ENCODE results near the gene PDLIM1. TPM values are rescaled to one million over a fixed set of nuclear protein-coding genes. Genes with fewer than 3 reads are reported as not detected.
A peak's percentile ranks its signal among the peaks of the same experiment; 100 is the strongest.

The PDLIM1 gene
- total RNA-seq, 2 donors from 2014 or later = 109 to 140 TPM

DNA sequence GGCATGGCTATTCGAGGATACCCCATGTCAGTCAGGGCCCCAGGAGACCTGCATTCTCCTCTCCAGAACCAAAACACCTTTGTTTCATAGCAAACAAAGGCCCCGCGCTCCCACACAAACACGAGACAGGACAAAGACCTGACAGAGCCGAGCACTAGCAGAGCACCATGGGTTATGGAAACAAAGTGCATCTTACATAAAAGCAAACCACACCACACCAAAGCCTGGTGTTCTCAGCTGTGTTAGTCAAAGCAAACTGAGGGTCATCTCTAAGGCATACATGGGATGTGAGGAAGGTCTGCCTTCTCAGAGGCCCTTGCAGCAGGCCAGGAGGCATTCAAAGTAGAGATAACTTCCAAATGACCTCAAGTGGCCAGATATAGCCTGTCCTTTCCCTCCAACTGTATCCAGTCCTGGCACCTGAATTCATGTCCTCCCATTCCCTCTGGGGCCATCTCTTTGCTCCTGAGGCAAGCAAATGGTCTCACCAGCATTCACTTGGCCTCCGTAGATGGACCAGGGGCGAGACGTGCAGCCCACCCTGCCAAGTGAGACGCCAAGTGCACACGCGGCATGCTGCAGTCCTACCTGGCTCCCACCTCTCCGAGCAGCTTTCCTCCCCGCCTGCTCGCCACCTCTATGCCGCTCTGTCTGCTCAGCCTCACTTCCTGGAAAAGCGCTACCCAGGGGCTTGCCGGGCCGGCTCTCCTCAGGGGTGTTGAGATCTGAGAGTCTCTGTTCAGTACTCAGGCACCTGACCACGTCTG is 45.3 kb upstream of the PDLIM1 start:
- peaks cover 33 to 87% of the 10 kb centered on the region in 2 donors for H3K4me1 ChIP-seq (ENCODE audit: control insufficient read depth in 1 of 2, low read depth in 2 of 2)
- no peaks in the 10 kb centered on the region for H3K27me3 ChIP-seq (replicated peaks; ENCODE audit: insufficient read depth)
- H3K4me3 ChIP-seq = no peak overlapping the region
- H3K27ac ChIP-seq = peak overlapping the region; percentile 97
- H3K9me3 ChIP-seq = no peaks in the 10 kb centered on the region
- DNase-seq (ENCODE audit: low spot score) (no peak), ATAC-seq (ENCODE audit: insufficient number of reproducible peaks, low FRiP score, low read depth) (no peak)
- H3K36me3 ChIP-seq = peaks cover 86% of the 10 kb centered on the region
- TF ChIP-seq, protein P1, sequence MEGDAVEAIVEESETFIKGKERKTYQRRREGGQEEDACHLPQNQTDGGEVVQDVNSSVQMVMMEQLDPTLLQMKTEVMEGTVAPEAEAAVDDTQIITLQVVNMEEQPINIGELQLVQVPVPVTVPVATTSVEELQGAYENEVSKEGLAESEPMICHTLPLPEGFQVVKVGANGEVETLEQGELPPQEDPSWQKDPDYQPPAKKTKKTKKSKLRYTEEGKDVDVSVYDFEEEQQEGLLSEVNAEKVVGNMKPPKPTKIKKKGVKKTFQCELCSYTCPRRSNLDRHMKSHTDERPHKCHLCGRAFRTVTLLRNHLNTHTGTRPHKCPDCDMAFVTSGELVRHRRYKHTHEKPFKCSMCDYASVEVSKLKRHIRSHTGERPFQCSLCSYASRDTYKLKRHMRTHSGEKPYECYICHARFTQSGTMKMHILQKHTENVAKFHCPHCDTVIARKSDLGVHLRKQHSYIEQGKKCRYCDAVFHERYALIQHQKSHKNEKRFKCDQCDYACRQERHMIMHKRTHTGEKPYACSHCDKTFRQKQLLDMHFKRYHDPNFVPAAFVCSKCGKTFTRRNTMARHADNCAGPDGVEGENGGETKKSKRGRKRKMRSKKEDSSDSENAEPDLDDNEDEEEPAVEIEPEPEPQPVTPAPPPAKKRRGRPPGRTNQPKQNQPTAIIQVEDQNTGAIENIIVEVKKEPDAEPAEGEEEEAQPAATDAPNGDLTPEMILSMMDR (IDR thresholded peaks at IDR 0.05) = no peak

- H3K4me3 ChIP-seq = peak overlapping the region; percentile 2
- peaks cover 33 to 95% of the 10 kb centered on the region in 2 donors for H3K4me1 ChIP-seq (ENCODE audit: control insufficient read depth in 1 of 2, low read depth in 2 of 2)
- H3K9me3 ChIP-seq = no peaks in the 10 kb centered on the region
- ATAC-seq (ENCODE audit: insufficient number of reproducible peaks, low FRiP score, low read depth) = no peak
- no peak for DNase-seq (ENCODE audit: low spot score)
- H3K27me3 ChIP-seq (replicated peaks; ENCODE audit: insufficient read depth) = no peaks in the 10 kb centered on the region
- H3K36me3 ChIP-seq = peaks cover 76% of the 10 kb centered on the region
- TF ChIP-seq, protein P1 (IDR thresholded peaks at IDR 0.05) = no peak
- H3K27ac ChIP-seq = peak overlapping the region; percentile 97
Measured at GRCh38 chr10:95334805-95335144, 44.0 kb upstream of the PDLIM1 start.

GRCh38 chr10:95333997-95334804 is 43.4 kb upstream of the PDLIM1 start:
- Histone ChIP-seq H3K4me3 (no peak overlapping the region), H3K9me3 (no peaks in the 10 kb centered on the region), H3K36me3 (peaks cover 76% of the 10 kb centered on the region), H3K27me3 (replicated peaks; ENCODE audit: insufficient read depth) (no peaks in the 10 kb centered on the region), H3K27ac (peak overlapping the region; percentile 97), H3K4me1 (ENCODE audit: control insufficient read depth in 1 of 2, low read depth in 2 of 2) (peaks cover 33 to 97% of the 10 kb centered on the region in 2 donors)
- DNase-seq (ENCODE audit: low spot score) = peak; percentile 89
- TF ChIP-seq, protein P1 (IDR thresholded peaks at IDR 0.05) = no peak
- ATAC-seq (ENCODE audit: insufficient number of reproducible peaks, low FRiP score, low read depth) = peak; percentile 83

GRCh38 chr10:95332666-95333249 is 42.0 kb upstream of the PDLIM1 start:
- DNase-seq (ENCODE audit: low spot score) = no peak
- Histone ChIP-seq H3K27ac (peak overlapping the region; percentile 97), H3K9me3 (no peaks in the 10 kb centered on the region), H3K27me3 (replicated peaks; ENCODE audit: insufficient read depth) (no peaks in the 10 kb centered on the region), H3K36me3 (peaks cover 72% of the 10 kb centered on the region), H3K4me3 (no peak overlapping the region), H3K4me1 (ENCODE audit: control insufficient read depth in 1 of 2, low read depth in 2 of 2) (peaks cover 33 to 95% of the 10 kb centered on the region in 2 donors)
- ATAC-seq (ENCODE audit: insufficient number of reproducible peaks, low FRiP score, low read depth) = no peak
- TF ChIP-seq, protein P1 (IDR thresholded peaks at IDR 0.05) = no peak

GRCh38 chr10:95331596-95332130 is 40.9 kb upstream of the PDLIM1 start:
- H3K27ac ChIP-seq = peak overlapping the region; percentile 97
- peaks cover 67% of the 10 kb centered on the region for H3K36me3 ChIP-seq
- ATAC-seq (ENCODE audit: insufficient number of reproducible peaks, low FRiP score, low read depth) (no peak), DNase-seq (ENCODE audit: low spot score) (no peak)
- peaks cover 25 to 91% of the 10 kb centered on the region in 2 donors for H3K4me1 ChIP-seq (ENCODE audit: control insufficient read depth in 1 of 2, low read depth in 2 of 2)
- no peaks in the 10 kb centered on the region for H3K27me3 ChIP-seq (replicated peaks; ENCODE audit: insufficient read depth)
- no peak overlapping the region for H3K4me3 ChIP-seq
- no peaks in the 10 kb centered on the region for H3K9me3 ChIP-seq
- TF ChIP-seq, protein P1 (IDR thresholded peaks at IDR 0.05) = no peak

Data from thoracic aorta (tissue), 2 donors.